GM12878 (cell line): ENCODE results near the gene SLIT1. TPM values are rescaled to one million over a fixed set of nuclear protein-coding genes. Genes with fewer than 3 reads are reported as not detected.

Experiments used
- ATAC-seq: fragments of 200-7000 bp; cut with Tn5 transposase; 3 replicates; pipeline ENCODE4 v1.9.1; 2020; ENCODE audit warnings: mild to moderate bottlenecking, moderate library complexity
- BruUV-seq: library from RNA; stranded (reverse); fragments of 400-500 nt; replicated peaks from 2 replicates; lab custom pipeline; 2021; lab: Mats Ljungman, UMichigan
- CTCF ChIA-PET: fragments of 300-600 bp; sonication (Branson Sonifier 250); formaldehyde crosslinking; extraction: SDS; loops from one replicate; lab custom pipeline; 2021; ENCODE audit warnings: inconsistent platforms; lab: Yijun Ruan, JAX
- POLR2A ChIA-PET: fragments of 350-600 bp; formaldehyde crosslinking; extraction: SDS; loops from one replicate; lab custom pipeline; 2021; ENCODE audit warnings: inconsistent platforms; lab: Charles Lee
- RAD21 ChIA-PET: fragments of 300-600 bp; sonication (Branson Sonifier 250); formaldehyde crosslinking; loops from one replicate; lab custom pipeline; 2023; ENCODE audit warnings: antibody characterized with exemption; ENCODE audit not compliant: unreplicated experiment; lab: Charles Lee
- SMC1A ChIA-PET: fragments of 300-600 bp; sonication (Branson Sonifier 250); formaldehyde crosslinking; loops from one replicate; lab custom pipeline; 2023; ENCODE audit not compliant: unreplicated experiment, uncharacterized antibody; lab: Charles Lee
- DNase-seq: peaks from one replicate; pipeline ENCODE4 v3.0.0-alpha.2; 2011; ENCODE audit warnings: low read depth, low spot score
- FAIRE-seq: peaks from 3 replicates; lab custom pipeline; 2011; peaks lifted over from hg19 to GRCh38; lab: Jason Lieb, UNC
- H2AFZ ChIP-seq: 2 replicates; pipeline ENCODE4 v1.6.0; 2011; ENCODE audit warnings: low read depth, low read length, control low read depth; ENCODE audit not compliant: control insufficient read depth
- H3K27ac ChIP-seq: 2 replicates; pipeline ENCODE4 v1.5.1; 2011; ENCODE audit warnings: control low read depth; ENCODE audit not compliant: control insufficient read depth, insufficient read depth
- H3K27me3 ChIP-seq, 2 experiments: replicated peaks in 1 of 2; 2 replicates each; pipeline versions ENCODE4 v1.6.0 to v1.6.1; 2011; ENCODE audit warnings: low read length in 1 of 2; ENCODE audit not compliant: control insufficient read depth in 2 of 2, insufficient read depth in 2 of 2
- H3K36me3 ChIP-seq, 2 experiments: 2 replicates each; pipeline ENCODE4 v1.5.1; 2011; ENCODE audit warnings: low read length in 1 of 2; ENCODE audit not compliant: control insufficient read depth in 2 of 2, insufficient read depth in 2 of 2
- H3K4me1 ChIP-seq: 2 replicates; pipeline ENCODE4 v1.6.1; 2011; ENCODE audit warnings: mild to moderate bottlenecking, low read length, moderate library complexity, mixed read lengths; ENCODE audit not compliant: control insufficient read depth, insufficient read depth
- H3K4me2 ChIP-seq: 2 replicates; pipeline ENCODE4 v1.6.0; 2011; ENCODE audit warnings: control low read depth; ENCODE audit not compliant: control insufficient read depth, insufficient read depth
- H3K4me3 ChIP-seq: fragments of 200-600 bp; sonication (generic); 2 replicates; pipeline ENCODE4 v1.5.1; 2016
- H3K79me2 ChIP-seq: 2 replicates; pipeline ENCODE4 v1.6.0; 2011; ENCODE audit warnings: low read length; ENCODE audit not compliant: control insufficient read depth, insufficient read depth
- H3K9ac ChIP-seq: 2 replicates; pipeline ENCODE4 v1.8.0; 2011; ENCODE audit warnings: low read length, control low read depth, mixed read lengths; ENCODE audit not compliant: control insufficient read depth, insufficient read depth
- H3K9me3 ChIP-seq: replicated peaks from 3 replicates; pipeline ENCODE4 v1.5.1; 2011; ENCODE audit warnings: mild to moderate bottlenecking, low read length; ENCODE audit not compliant: control insufficient read depth, insufficient read depth
- H4K20me1 ChIP-seq: 2 replicates; pipeline ENCODE4 v1.6.0; 2011; ENCODE audit not compliant: control insufficient read depth, insufficient read depth
- BACH1 ChIP-seq: fragments of 450-650 bp; IDR thresholded peaks from 2 replicates; pipeline ENCODE4 v1.6.1; 2017; ENCODE audit warnings: mild to moderate bottlenecking, borderline replicate concordance
- GABPA ChIP-seq: IDR thresholded peaks from 2 replicates; pipeline ENCODE4 v1.6.1; 2014; ENCODE audit warnings: antibody characterized with exemption, low read depth, mild to moderate bottlenecking, inconsistent platforms
- MYC ChIP-seq: IDR thresholded peaks from 2 replicates; pipeline ENCODE4 v1.6.1; 2011; ENCODE audit warnings: mild to moderate bottlenecking, low read length, moderate library complexity, inconsistent platforms; ENCODE audit not compliant: insufficient read depth, insufficient replicate concordance, insufficient read length, severe bottlenecking
- POLR2A ChIP-seq: IDR thresholded peaks from 2 replicates; pipeline ENCODE4 v1.6.1; 2011; ENCODE audit warnings: low read depth, mild to moderate bottlenecking, low read length
- SIN3A ChIP-seq: IDR thresholded peaks from 2 replicates; pipeline ENCODE4 v1.6.1; 2012; ENCODE audit warnings: low read depth, low read length, improper control_type of control experiment
- TBL1XR1 ChIP-seq: IDR thresholded peaks from 2 replicates; pipeline ENCODE4 v1.6.1; 2012; ENCODE audit warnings: low read depth, low read length, improper control_type of control experiment
- YBX1 ChIP-seq: fragments of 450-650 bp; IDR thresholded peaks from 2 replicates; pipeline ENCODE4 v1.6.1; 2016; ENCODE audit warnings: antibody characterized with exemption
- WGBS: methylation state at CpG from one replicate; pipeline ENCODE4 v1.1.6; 2016; ENCODE audit warnings: low lambda C conversion rate; ENCODE audit not compliant: insufficient replicate concordance, insufficient coverage; ENCODE audit errors: missing lambda C conversion rate; 5-methylcytosine and 5-hydroxymethylcytosine counted together
- in situ Hi-C: fragments of 300-500 bp; cut with MboI; formaldehyde crosslinking; loops from 9 replicates; pipeline ENCODE4 v1.14.3; 2018; ENCODE audit warnings: mixed read lengths
- intact Hi-C: fragments of 100-400 bp; cut with micrococcal nuclease; formaldehyde crosslinking; loops from one replicate; pipeline ENCODE4 v1.14.2; 2022; ENCODE audit not compliant: unreplicated experiment
- polyA plus RNA-seq, 11 experiments: library from polyadenylated mRNA; depleted of rRNA in 4 of 11; unstranded in 6 of 11; stranded (reverse) in 5 of 11; fragments of >200 nt; fragmentation: Nextera tagmentation in 4 of 11; fragmentation: Illumina TruSeq in 1 of 11; extraction: Ambion mirVana in 4 of 11; extraction: Trizol in 1 of 11; gene quantifications; 1 replicate in 1 of 11; 2 replicates in 10 of 11; pipeline versions ENCODE4 v1.2.1 to v1.2.3, GENCODE V29; 2011 to 2016; ENCODE audit warnings: inconsistent platforms in 2 of 11, missing spikeins in 2 of 11, low read depth in 1 of 11
- total RNA-seq, 4 experiments: library from RNA; depleted of rRNA in 3 of 4; stranded (reverse); fragments of >200 nt in 3 of 4; fragmentation: Illumina TruSeq in 1 of 4; extraction: Trizol in 1 of 4; gene quantifications; 2 replicates each; pipeline versions ENCODE4 v1.2.1 to v1.2.3, GENCODE V29; 2013 to 2021
- TF ChIP-seq, protein P1 (sequence below): fragments of 450-650 bp; formaldehyde crosslinking; IDR thresholded peaks from 2 replicates; pipeline ENCODE4 v1.5.0; 2022; ENCODE audit warnings: mild to moderate bottlenecking, missing genetic modification characterization
- TF ChIP-seq, protein P2 (sequence below): IDR thresholded peaks from 2 replicates; pipeline ENCODE4 v1.6.1; 2011; ENCODE audit warnings: mild to moderate bottlenecking, low read depth, low read length, moderate library complexity; ENCODE audit not compliant: insufficient replicate concordance
- TF ChIP-seq, protein P3 (sequence below): IDR thresholded peaks from 2 replicates; pipeline ENCODE4 v1.6.1; 2012; ENCODE audit warnings: low read length, inconsistent platforms

The SLIT1 gene
- total and polyA plus RNA-seq, 10 of the 15 experiments (the other 5 are each of a cell fraction or from before 2014, with no cell fraction given), result 0.04 to 0.19 (median 0.06) TPM; not detected in 4

DNA sequence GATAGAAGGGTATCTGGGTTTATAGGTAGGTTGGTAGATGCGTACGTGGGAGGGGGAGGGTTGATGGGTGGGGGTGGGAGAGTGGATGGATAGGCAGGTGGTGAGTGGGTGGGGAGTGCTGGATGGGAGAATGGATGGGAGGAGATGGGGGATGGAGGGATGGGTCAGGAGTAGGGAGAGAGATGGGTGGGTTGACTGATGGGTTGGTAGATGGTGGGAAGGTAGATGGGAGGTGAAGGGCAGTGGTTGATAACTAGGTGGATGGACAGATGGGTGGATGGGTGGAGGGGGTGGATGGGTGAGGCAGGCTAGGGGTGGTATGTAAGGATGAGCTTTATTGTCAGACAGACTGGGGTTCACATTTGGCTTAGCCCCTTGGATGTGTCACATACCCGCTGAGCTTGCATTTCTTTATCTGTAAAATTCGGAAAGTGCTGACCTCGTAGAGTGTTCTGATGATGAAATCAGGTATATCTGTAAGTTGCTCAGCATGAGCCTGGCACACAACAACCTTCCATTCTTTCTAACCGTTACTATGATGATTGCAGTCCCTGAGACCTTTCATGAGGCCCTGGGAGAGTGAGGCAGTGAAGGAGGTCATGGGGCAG is 34.3 kb downstream of the SLIT1 start (continued):
- no peak for TF ChIP-seq YBX1
- TF ChIP-seq MYC, result no peak
- TF ChIP-seq, protein P1, sequence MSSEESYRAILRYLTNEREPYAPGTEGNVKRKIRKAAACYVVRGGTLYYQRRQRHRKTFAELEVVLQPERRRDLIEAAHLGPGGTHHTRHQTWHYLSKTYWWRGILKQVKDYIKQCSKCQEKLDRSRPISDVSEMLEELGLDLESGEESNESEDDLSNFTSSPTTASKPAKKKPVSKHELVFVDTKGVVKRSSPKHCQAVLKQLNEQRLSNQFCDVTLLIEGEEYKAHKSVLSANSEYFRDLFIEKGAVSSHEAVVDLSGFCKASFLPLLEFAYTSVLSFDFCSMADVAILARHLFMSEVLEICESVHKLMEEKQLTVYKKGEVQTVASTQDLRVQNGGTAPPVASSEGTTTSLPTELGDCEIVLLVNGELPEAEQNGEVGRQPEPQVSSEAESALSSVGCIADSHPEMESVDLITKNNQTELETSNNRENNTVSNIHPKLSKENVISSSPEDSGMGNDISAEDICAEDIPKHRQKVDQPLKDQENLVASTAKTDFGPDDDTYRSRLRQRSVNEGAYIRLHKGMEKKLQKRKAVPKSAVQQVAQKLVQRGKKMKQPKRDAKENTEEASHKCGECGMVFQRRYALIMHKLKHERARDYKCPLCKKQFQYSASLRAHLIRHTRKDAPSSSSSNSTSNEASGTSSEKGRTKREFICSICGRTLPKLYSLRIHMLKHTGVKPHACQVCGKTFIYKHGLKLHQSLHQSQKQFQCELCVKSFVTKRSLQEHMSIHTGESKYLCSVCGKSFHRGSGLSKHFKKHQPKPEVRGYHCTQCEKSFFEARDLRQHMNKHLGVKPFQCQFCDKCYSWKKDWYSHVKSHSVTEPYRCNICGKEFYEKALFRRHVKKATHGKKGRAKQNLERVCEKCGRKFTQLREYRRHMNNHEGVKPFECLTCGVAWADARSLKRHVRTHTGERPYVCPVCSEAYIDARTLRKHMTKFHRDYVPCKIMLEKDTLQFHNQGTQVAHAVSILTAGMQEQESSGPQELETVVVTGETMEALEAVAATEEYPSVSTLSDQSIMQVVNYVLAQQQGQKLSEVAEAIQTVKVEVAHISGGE (CRISPR knock-in tag), result no peak
- TF ChIP-seq, all 136 proteins: peak for 0

DNA sequence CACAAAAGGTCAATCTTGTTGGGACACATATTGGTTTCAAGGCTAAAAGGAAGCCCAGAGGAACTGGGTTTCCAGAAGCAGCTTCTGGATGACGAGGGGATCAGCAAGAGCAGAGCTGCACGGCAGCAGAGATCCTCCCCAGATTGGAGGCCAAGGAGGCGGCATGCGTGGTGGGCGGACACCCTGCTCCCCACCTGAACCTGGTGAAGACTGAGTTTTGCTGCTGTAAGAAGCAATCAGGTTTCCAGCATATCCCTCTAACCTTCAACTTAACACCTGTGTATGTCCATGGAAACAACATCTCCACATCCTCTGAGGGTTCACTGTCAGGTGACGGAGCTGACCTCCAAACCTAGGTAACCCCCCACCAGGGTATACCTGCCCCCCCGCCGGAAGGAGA is 35.1 kb downstream of the SLIT1 start:
- Histone ChIP-seq H2AFZ (no peak overlapping the region), H3K4me2 (no peak overlapping the region)

More for the DNA sequence above, 35.1 kb downstream of the SLIT1 start:
- Histone ChIP-seq H3K9ac (no peak overlapping the region), H4K20me1 (no peaks in the 10 kb centered on the region), H3K27me3 (no peaks in the 10 kb centered on the region), H3K4me3 (no peak overlapping the region), H3K4me1 (no peaks in the 10 kb centered on the region), H3K79me2 (no peaks in the 10 kb centered on the region), H3K36me3 (no peaks in the 10 kb centered on the region), H3K9me3 (no peaks in the 10 kb centered on the region), H3K27ac (no peak overlapping the region)
- intact Hi-C loops (no loop called here), in situ Hi-C loops (no loop called here)
- WGBS, result 32% methylated on average over 8 of the region's 8 CpGs
- no peak for TF ChIP-seq POLR2A
- TF ChIP-seq SIN3A, result no peak
- TF ChIP-seq, protein P2, sequence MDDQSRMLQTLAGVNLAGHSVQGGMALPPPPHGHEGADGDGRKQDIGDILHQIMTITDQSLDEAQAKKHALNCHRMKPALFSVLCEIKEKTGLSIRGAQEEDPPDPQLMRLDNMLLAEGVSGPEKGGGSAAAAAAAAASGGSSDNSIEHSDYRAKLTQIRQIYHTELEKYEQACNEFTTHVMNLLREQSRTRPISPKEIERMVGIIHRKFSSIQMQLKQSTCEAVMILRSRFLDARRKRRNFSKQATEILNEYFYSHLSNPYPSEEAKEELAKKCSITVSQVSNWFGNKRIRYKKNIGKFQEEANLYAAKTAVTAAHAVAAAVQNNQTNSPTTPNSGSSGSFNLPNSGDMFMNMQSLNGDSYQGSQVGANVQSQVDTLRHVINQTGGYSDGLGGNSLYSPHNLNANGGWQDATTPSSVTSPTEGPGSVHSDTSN, result no peak
- TF ChIP-seq, protein P3, sequence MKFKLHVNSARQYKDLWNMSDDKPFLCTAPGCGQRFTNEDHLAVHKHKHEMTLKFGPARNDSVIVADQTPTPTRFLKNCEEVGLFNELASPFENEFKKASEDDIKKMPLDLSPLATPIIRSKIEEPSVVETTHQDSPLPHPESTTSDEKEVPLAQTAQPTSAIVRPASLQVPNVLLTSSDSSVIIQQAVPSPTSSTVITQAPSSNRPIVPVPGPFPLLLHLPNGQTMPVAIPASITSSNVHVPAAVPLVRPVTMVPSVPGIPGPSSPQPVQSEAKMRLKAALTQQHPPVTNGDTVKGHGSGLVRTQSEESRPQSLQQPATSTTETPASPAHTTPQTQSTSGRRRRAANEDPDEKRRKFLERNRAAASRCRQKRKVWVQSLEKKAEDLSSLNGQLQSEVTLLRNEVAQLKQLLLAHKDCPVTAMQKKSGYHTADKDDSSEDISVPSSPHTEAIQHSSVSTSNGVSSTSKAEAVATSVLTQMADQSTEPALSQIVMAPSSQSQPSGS, result no peak
- no peak for TF ChIP-seq TBL1XR1
- TF ChIP-seq GABPA, result no peak
- TF ChIP-seq BACH1, result no peak
- ChIA-PET POLR2A (no interaction called here), SMC1A (interaction anchor here (1.0 to 1.6 kb wide), 3 partner anchors 11 to 60 kb away, joined by 3 to 5 read pairs (median 5); no protein-coding TSS in a partner anchor), CTCF (interaction anchor here (2.0 kb wide), 1 partner anchor 60 kb away, joined by 6 read pairs; no protein-coding TSS in a partner anchor), RAD21 (no interaction called here)
- ATAC-seq (no peak), FAIRE-seq (no peak), DNase-seq (no peak)
- BruUV-seq, result no TSS peak
